LNCaP clone FGC (cell line): ENCODE data around the gene RNF224.
"Not testable (repeated sequence)": the region's sequence is repeated elsewhere in the genome, so short reads cannot be mapped to it uniquely, and the experiment has no call there.

Experiments used
- DNase-seq: peaks from one replicate; pipeline ENCODE4 v3.0.0-alpha.2; 2011; ENCODE audit warnings: low read depth
- H3K4me3 ChIP-seq: 2 replicates; pipeline ENCODE4 v1.5.1; 2011; ENCODE audit warnings: mild to moderate bottlenecking, low read depth, low read length, control low read depth
- CTCF ChIP-seq: IDR thresholded peaks from 2 replicates; pipeline ENCODE4 v1.5.1; 2012; ENCODE audit warnings: mild to moderate bottlenecking; ENCODE audit not compliant: control insufficient read depth, insufficient read depth; ENCODE audit errors: extremely low read depth

The RNF224 gene

GRCh38 chr9:137254624-137255447, 27.5 kb downstream of the RNF224 start, which contains the start of gene NELFB:
Gene NELFB (plus strand): TSS chr9:137255327.
- peak; percentile 27 for DNase-seq
- peak within 1 kb of the TSS; percentile 98 for H3K4me3 ChIP-seq

GRCh38 chr9:137255448-137256114, 28.3 kb downstream of the RNF224 start:
- TF ChIP-seq CTCF, result no peak
- DNase-seq, result no peak
- peak overlapping the region; percentile 98 for H3K4me3 ChIP-seq

More at GRCh38 chr9:137254624-137255447, 27.5 kb downstream of the RNF224 start, which contains the start of gene NELFB:
- TF ChIP-seq CTCF, result no peak

DNA sequence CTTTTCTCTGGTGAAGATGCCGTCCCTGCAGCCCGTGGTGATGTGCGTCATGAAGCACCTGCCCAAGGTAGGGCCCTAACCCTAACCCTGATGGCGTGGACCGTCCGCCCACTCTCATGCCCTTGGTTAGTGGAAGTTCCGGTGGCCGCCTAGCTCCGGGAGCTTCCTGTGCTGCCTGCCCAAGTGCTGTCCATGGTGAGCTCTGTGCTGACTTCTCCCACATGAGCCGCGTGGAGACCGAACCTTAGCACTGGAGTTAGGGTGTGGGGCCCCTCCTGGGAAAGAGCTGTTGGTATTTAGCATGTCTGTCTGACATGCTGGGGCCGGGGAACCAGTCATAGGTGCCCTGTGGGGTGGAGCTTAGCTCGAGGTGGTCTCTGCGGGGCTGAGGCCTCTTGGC, 29.1 kb downstream of the RNF224 start:
- no peak for TF ChIP-seq CTCF

GRCh38 chr9:137256856-137257255, 29.6 kb downstream of the RNF224 start:
- DNase-seq, result no peak
- H3K4me3 ChIP-seq, result peak overlapping the region; percentile 98
- TF ChIP-seq CTCF, result no peak

More for the DNA sequence above, 29.1 kb downstream of the RNF224 start:
- DNase-seq, result no peak
- peak overlapping the region; percentile 98 for H3K4me3 ChIP-seq

GRCh38 chr9:137262173-137262908, 35.0 kb downstream of the RNF224 start:
- H3K4me3 ChIP-seq, DNase-seq: not testable (repeated sequence)
- peak; percentile 22 for TF ChIP-seq CTCF

- H3K4me3 ChIP-seq, result no peak overlapping the region
- no peak for DNase-seq
- TF ChIP-seq CTCF, result no peak
Measured at GRCh38 chr9:137262909-137263285, 35.6 kb downstream of the RNF224 start.
